LNCAP (cell line): Measurements from ENCODE around the gene KRT40.

Experiments used
- TF ChIP-seq, protein P1 (sequence below): fragments of 450-650 bp; IDR thresholded peaks from 2 replicates; pipeline ENCODE4 v1.5.1; 2017; ENCODE audit warnings: mild to moderate bottlenecking

The KRT40 gene

DNA sequence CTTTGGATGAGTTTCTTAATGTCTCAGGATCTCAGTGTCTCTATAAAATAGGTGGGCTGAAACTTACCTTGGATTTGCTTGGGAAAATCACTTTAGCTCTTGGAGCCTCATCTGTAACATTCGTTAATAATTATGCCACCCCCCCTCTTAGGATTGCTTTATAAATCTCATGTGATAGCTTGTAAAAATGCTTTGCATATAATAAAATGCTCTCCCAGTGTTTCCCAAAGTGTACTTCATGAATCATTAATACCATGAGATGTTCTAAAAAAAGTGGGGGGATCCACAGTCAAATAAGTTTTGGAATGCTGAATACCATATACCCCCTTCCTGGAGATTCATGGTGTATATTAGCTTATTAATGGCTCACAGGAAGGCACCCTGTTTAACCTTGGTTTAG is 22.5 kb downstream of the KRT40 start:
- TF ChIP-seq, protein P1, sequence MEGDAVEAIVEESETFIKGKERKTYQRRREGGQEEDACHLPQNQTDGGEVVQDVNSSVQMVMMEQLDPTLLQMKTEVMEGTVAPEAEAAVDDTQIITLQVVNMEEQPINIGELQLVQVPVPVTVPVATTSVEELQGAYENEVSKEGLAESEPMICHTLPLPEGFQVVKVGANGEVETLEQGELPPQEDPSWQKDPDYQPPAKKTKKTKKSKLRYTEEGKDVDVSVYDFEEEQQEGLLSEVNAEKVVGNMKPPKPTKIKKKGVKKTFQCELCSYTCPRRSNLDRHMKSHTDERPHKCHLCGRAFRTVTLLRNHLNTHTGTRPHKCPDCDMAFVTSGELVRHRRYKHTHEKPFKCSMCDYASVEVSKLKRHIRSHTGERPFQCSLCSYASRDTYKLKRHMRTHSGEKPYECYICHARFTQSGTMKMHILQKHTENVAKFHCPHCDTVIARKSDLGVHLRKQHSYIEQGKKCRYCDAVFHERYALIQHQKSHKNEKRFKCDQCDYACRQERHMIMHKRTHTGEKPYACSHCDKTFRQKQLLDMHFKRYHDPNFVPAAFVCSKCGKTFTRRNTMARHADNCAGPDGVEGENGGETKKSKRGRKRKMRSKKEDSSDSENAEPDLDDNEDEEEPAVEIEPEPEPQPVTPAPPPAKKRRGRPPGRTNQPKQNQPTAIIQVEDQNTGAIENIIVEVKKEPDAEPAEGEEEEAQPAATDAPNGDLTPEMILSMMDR = no peak

DNA sequence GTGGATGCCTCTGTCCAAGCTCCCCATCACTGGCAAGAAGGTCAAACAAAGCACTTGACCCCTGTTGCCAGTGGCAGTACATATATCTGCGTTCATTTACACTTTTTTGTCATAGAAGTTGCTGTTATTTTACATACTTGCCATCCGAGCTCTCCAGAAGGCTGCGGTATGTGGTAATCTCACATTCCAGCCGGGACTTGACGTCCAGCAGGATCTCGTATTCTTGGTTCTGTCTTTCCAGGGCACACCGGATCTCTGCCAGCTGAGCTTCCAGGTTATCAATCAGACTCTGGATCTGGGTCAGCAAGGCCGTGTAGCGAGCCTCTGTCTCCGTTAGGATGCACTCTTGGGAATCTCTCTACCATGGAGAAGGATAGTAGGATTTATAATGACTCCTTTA is 24.0 kb downstream of the KRT40 start:
- TF ChIP-seq, protein P1 = no peak

DNA sequence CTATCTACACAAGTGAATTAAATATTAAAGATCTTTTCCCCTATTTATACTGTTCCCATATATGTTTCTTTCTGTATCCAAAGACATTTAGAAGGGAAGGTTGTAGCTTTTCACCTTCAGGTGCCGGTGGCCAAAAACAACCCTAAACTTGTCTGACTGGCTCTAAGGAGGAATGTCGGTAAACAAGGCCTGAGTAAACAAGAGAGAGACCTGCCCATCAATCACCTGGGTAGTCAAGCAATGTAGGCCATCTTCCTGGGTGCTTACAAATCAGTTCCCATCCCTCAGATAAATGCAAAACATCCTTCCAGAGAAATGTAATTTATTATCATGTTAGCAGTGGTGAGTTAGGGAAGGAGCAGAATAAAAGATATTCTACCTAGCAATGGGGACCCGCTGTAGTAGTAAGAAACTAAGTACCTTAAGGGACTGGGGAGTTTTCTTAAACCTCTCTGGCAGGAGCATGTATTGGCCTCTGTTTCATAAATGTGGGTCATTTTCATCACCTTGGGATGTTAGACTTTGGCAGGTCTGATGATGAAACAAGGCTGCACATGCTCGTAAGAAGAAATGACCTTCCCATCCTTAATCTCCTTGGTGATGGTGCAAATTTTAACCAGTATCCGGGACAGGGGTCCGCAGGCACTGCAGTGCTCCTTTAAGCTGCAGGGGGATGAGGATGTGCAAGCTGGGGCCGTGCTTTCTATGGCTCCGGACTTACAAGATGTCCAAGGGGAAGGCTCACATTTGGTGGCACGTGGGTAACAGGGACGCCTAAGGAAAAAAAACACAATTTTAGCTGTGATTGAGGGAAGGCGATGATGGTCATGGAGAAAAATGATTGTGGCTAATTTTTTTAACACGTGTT is 25.8 kb downstream of the KRT40 start:
- TF ChIP-seq, protein P1 = no peak

DNA sequence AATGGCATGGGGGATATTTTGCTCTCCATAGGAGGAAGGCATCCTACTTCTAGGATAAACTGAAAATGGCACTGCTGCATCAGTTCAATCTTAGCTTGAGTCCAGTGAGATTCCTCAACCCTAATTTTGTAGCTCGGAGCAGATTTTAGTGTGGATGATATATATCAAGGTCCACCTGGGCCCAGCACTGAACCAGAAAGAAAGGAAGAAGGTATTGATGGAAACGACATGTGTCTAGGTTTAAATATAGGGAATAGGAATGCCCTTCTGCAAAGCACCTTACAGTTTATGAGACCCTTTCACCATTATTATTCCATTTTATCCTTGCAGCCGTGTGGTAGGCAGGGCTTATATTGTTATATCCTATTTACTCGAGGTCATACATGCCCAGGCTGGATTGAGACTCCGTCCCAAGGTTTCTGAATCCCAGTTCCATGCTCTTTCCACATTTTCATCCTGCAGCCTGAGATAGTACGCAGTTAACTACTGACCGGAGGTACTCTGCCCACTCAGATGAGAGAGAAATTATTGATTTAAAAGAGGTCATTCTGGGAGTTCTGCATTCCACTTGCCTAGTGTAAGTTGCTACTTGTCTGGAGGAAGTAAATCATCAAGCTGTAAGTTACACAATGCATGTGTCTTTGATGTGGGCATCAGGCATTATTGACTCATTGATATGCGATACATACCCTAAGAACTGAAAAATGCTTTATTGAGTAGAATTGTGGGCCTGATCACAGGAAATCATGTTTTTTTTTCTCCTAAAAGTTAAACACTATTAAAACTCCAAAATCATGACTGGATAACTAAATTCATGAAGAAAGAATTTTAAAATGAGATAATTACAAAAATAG is 27.5 kb downstream of the KRT40 start:
- TF ChIP-seq, protein P1 = no peak

DNA sequence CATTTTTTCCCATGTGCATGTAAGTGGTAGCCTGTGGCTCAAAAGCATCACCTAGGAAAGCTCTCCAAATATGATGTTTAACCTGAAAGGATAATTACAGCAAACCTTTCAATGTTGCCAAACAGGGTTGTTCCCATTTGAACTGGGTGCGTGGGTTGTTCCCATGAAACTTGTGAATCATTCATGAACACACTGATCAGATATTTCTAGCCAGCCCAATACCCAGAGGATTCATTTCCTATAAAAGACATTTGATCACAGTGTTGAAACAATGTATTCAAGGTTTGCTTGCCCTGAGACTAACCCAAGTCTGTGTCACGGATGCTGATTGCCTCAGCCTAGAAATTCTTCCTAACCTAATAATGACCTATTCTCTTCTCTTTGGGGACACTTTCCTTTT is 30.2 kb downstream of the KRT40 start:
- TF ChIP-seq, protein P1 = no peak

DNA sequence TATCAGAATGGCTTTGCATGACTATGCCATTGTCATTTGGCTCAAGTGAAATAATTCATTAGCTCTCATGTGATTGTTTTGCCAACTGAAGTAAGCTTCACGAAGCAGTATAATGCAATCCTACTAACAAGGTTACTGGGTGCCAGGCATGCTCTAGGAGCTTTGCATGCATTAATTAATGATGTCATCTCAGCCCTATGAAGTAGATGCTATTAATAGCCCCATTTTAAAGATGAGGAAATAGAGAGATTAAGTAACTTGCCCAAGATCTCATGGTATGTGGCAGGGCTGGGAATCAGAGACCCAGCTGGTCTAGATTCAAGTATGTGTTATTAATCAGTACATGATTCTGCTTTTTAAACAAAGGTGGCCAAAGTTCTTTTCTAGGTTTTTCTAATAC is 31.5 kb downstream of the KRT40 start:
- TF ChIP-seq, protein P1 = no peak

DNA sequence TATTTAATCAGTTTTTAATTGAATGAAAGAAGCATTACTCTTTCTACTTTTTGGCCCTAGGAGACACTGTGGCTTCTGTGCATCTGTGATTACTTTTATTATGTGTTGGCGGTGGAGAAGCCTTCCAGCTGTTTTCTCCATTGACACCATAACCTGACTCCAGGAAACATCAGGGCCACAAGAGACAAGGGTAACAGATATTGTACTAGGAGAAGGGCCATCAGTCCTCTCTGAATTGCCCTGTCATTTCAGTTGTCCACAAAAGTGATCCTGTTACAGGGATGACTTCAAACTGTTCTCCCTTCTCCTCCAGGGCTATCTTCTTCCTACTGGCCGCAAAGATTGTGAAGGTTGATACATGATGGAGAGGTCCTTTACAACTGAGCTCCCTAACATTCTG is 32.0 kb downstream of the KRT40 start:
- TF ChIP-seq, protein P1 = no peak
